Cortex of kidney (tissue), 1 donor: ENCODE measurements around the gene MAPKAP1.

Experiments used
- DNase-seq: peaks from one replicate; lab custom pipeline; 2025; lab: John Stamatoyannopoulos, UW

Gene MAPKAP1

GRCh38 chr9:125674981-125675973 lies 31.7 kb downstream of the MAPKAP1 start:
- DNase-seq: no peak

- DNase-seq: no peak
Measured at GRCh38 chr9:125672876-125673275, 34.1 kb downstream of the MAPKAP1 start.

GRCh38 chr9:125663127-125663526 lies 43.9 kb downstream of the MAPKAP1 start:
- no peak for DNase-seq

GRCh38 chr9:125660557-125660956 lies 46.5 kb downstream of the MAPKAP1 start:
- no peak for DNase-seq

GRCh38 chr9:125659954-125660353 lies 47.1 kb downstream of the MAPKAP1 start:
- DNase-seq: no peak

- no peak for DNase-seq
Measured at GRCh38 chr9:125659201-125659840, 47.7 kb downstream of the MAPKAP1 start.

- no peak for DNase-seq
Measured at GRCh38 chr9:125656560-125656959, 50.4 kb downstream of the MAPKAP1 start.

- DNase-seq: no peak
Measured at GRCh38 chr9:125655691-125656410, 51.2 kb downstream of the MAPKAP1 start.

GRCh38 chr9:125655066-125655633 lies 51.9 kb downstream of the MAPKAP1 start:
- DNase-seq: no peak

- no peak for DNase-seq
Measured at GRCh38 chr9:125654121-125654520, 52.9 kb downstream of the MAPKAP1 start.

- DNase-seq: no peak
Measured at GRCh38 chr9:125653325-125653724, 53.7 kb downstream of the MAPKAP1 start.

GRCh38 chr9:125652759-125653158 lies 54.2 kb downstream of the MAPKAP1 start:
- DNase-seq: no peak

- no peak for DNase-seq
Measured at GRCh38 chr9:125652233-125652594, 54.8 kb downstream of the MAPKAP1 start.

- no peak for DNase-seq
Measured at GRCh38 chr9:125651576-125652232, 55.3 kb downstream of the MAPKAP1 start.

- DNase-seq: no peak
Measured at GRCh38 chr9:125650271-125650737, 56.7 kb downstream of the MAPKAP1 start.

- no peak for DNase-seq
Measured at GRCh38 chr9:125649826-125650225, 57.2 kb downstream of the MAPKAP1 start.

GRCh38 chr9:125649315-125649714 lies 57.7 kb downstream of the MAPKAP1 start:
- DNase-seq: no peak

- no peak for DNase-seq
Measured at GRCh38 chr9:125648294-125648693, 58.7 kb downstream of the MAPKAP1 start.

- DNase-seq: no peak
Measured at GRCh38 chr9:125646621-125647100, 60.3 kb downstream of the MAPKAP1 start.

GRCh38 chr9:125646217-125646616 lies 60.8 kb downstream of the MAPKAP1 start:
- no peak for DNase-seq

GRCh38 chr9:125644819-125645507 lies 62.0 kb downstream of the MAPKAP1 start:
- no peak for DNase-seq
